HepG2 (cell line): Measurements from ENCODE around the gene RYK. TPM values are rescaled to one million over a fixed set of nuclear protein-coding genes. Genes with fewer than 3 reads are reported as not detected.

Experiments
- CREB1 ChIP-seq, 2 experiments: fragments of 450-650 bp in 1 of 2; IDR thresholded peaks; 2 replicates each; pipeline ENCODE4 v1.6.1; 2016 to 2017; ENCODE audit warnings: control low read depth in 1 of 2, mild to moderate bottlenecking in 1 of 2, missing compliant biosample characterization in 1 of 2, missing genetic modification characterization in 1 of 2
- ERF ChIP-seq: IDR thresholded peaks from 2 replicates; pipeline ENCODE4 v1.6.1; 2018; ENCODE audit warnings: missing biosample characterization, missing genetic modification reagents
- EZH2 ChIP-seq: conservative IDR thresholded peaks from 2 replicates; pipeline ENCODE4 v1.6.1; 2012; ENCODE audit warnings: mild to moderate bottlenecking, low read depth, low read length, moderate library complexity
- HCFC1 ChIP-seq: fragments of 150-350 bp; IDR thresholded peaks from 2 replicates; pipeline ENCODE4 v1.6.1; 2014; ENCODE audit warnings: low read depth, low read length
- IRF2 ChIP-seq: IDR thresholded peaks from 2 replicates; pipeline ENCODE4 v1.6.1; 2018; ENCODE audit warnings: missing genetic modification reagents, missing compliant biosample characterization
- MAFK ChIP-seq, 2 experiments: IDR thresholded peaks in 1 of 2; conservative IDR thresholded peaks in 1 of 2; 2 replicates each; pipeline ENCODE4 v1.6.1; 2011; ENCODE audit warnings: improper control_type of control experiment in 2 of 2, low read length in 2 of 2
- NFIC ChIP-seq: IDR thresholded peaks from 2 replicates; pipeline ENCODE4 v1.6.1; 2012; ENCODE audit warnings: mild to moderate bottlenecking, low read length, inconsistent platforms
- RAD21 ChIP-seq: fragments of 450-650 bp; formaldehyde crosslinking; IDR thresholded peaks from 2 replicates; pipeline ENCODE4 v1.5.0; 2020; ENCODE audit warnings: mild to moderate bottlenecking
- SALL1 ChIP-seq: sonication (generic); formaldehyde crosslinking; IDR thresholded peaks from 2 replicates; pipeline ENCODE4 v1.8.0; 2022; ENCODE audit warnings: mild to moderate bottlenecking, missing genetic modification reagents
- SMC3 ChIP-seq: IDR thresholded peaks from 2 replicates; pipeline ENCODE4 v1.6.1; 2011; ENCODE audit warnings: low read length, improper control_type of control experiment
- SNAPC5 ChIP-seq: sonication (generic); formaldehyde crosslinking; IDR thresholded peaks from 2 replicates; pipeline ENCODE4 v1.8.1; 2023; ENCODE audit warnings: mild to moderate bottlenecking, missing genetic modification reagents, borderline replicate concordance
- STAG1 ChIP-seq: sonication (generic); formaldehyde crosslinking; IDR thresholded peaks from 2 replicates; pipeline ENCODE4 v1.4.0; 2020; ENCODE audit warnings: missing genetic modification reagents
- TAF15 ChIP-seq: fragments of 200-400 bp; formaldehyde crosslinking; IDR thresholded peaks from one replicate; pipeline ENCODE4 v1.6.1; 2018; ENCODE audit warnings: mild to moderate bottlenecking, low read depth, low read length; ENCODE audit not compliant: poor library complexity, severe bottlenecking
- XRCC5 ChIP-seq: fragments of 200-400 bp; formaldehyde crosslinking; optimal IDR thresholded peaks from 2 replicates; pipeline ENCODE3; 2017; ENCODE audit warnings: mild to moderate bottlenecking, low read length
- ZNF451 ChIP-seq: sonication (generic); formaldehyde crosslinking; IDR thresholded peaks from 2 replicates; pipeline ENCODE4 v1.5.0; 2020; ENCODE audit warnings: mild to moderate bottlenecking, missing genetic modification reagents
- ZNF513 ChIP-seq: sonication (generic); formaldehyde crosslinking; conservative IDR thresholded peaks from 2 replicates; pipeline ENCODE4 v1.5.0; 2020; ENCODE audit warnings: missing genetic modification reagents
- ZNF549 ChIP-seq: sonication (generic); formaldehyde crosslinking; IDR thresholded peaks from 2 replicates; pipeline ENCODE4 v1.5.0; 2020; ENCODE audit warnings: missing genetic modification reagents
- ZNF672 ChIP-seq: sonication (generic); formaldehyde crosslinking; IDR thresholded peaks from 2 replicates; pipeline ENCODE4 v1.8.1; 2022; ENCODE audit warnings: missing genetic modification reagents
- ZNF737 ChIP-seq: sonication (generic); formaldehyde crosslinking; IDR thresholded peaks from 2 replicates; pipeline ENCODE4 v1.5.0; 2020; ENCODE audit warnings: missing genetic modification reagents, mild to moderate bottlenecking, borderline replicate concordance
- ZNF775 ChIP-seq: sonication (generic); formaldehyde crosslinking; IDR thresholded peaks from 2 replicates; pipeline ENCODE4 v1.4.0; 2020; ENCODE audit warnings: missing genetic modification reagents, mild to moderate bottlenecking, moderate library complexity, borderline replicate concordance
- ZNF891 ChIP-seq: sonication (generic); formaldehyde crosslinking; IDR thresholded peaks from 2 replicates; pipeline ENCODE4 v1.5.0; 2020; ENCODE audit warnings: mild to moderate bottlenecking, missing genetic modification reagents
- ZZZ3 ChIP-seq: sonication (generic); formaldehyde crosslinking; IDR thresholded peaks from 2 replicates; pipeline ENCODE4 v1.4.0; 2020; ENCODE audit warnings: missing genetic modification reagents, mild to moderate bottlenecking, borderline replicate concordance
- polyA plus RNA-seq, 8 experiments: library from polyadenylated mRNA; depleted of rRNA in 3 of 8; stranded (reverse) in 7 of 8; unstranded in 1 of 8; fragments of >200 nt; fragmentation: Illumina TruSeq in 4 of 8; extraction: Trizol in 4 of 8; gene quantifications; 2 replicates each; pipeline versions ENCODE4 v1.2.1 to v1.2.3, GENCODE V29; 2011 to 2016; ENCODE audit warnings: low read depth in 4 of 8, missing spikeins in 1 of 8, mixed read lengths in 1 of 8; ENCODE audit not compliant: insufficient read depth in 1 of 8
- total RNA-seq, 5 experiments: library from RNA; depleted of rRNA; stranded (reverse); fragments of >200 nt; fragmentation: Illumina TruSeq; extraction: Trizol; gene quantifications; 2 replicates each; pipeline ENCODE4 v1.2.3, GENCODE V29; 2016; ENCODE audit warnings: low read depth in 1 of 5

Gene RYK
- total and polyA plus RNA-seq, 2 of the 13 experiments (the other 11 are each of a cell fraction or from before 2014, with no cell fraction given) = 35.0 to 66.2 TPM

- TF ChIP-seq ZNF513 (CRISPR knock-in tag) = no peak
- TF ChIP-seq MAFK (conservative IDR thresholded peaks at IDR 0.05 in 1 of 2, IDR thresholded peaks at IDR 0.05 in 1 of 2; ENCODE audit: low read length in 2 of 2) = no peak
- no peak for TF ChIP-seq ZNF672
- TF ChIP-seq ZZZ3 (CRISPR knock-in tag) = no peak
- TF ChIP-seq RAD21 = peak; percentile 70
- no peak for TF ChIP-seq ZNF891 (CRISPR knock-in tag)
- TF ChIP-seq NFIC = no peak
- TF ChIP-seq HCFC1 = no peak
- TF ChIP-seq SALL1 = peak; percentile 39; the same call in 1 of the 2 replicates
- TF ChIP-seq SMC3 = peak; percentile 83
- no peak for TF ChIP-seq EZH2
- no peak for TF ChIP-seq ZNF775
- TF ChIP-seq SNAPC5 (CRISPR knock-in tag) = no peak
- TF ChIP-seq XRCC5 = peak; percentile 58
- no peak for TF ChIP-seq ZNF549 (CRISPR knock-in tag)
- TF ChIP-seq CREB1 (IDR thresholded peaks at IDR 0.05) = no peak
- TF ChIP-seq CREB1 (CRISPR knock-in tag; IDR thresholded peaks at IDR 0.05) = no peak
- 0 out of 2 replicates have a peak, but pooled peaks have one; percentile 50 for TF ChIP-seq ERF (CRISPR knock-in tag)
- TF ChIP-seq TAF15 = no peak
- 0 out of 2 replicates have a peak, but pooled peaks have one; percentile 28 for TF ChIP-seq IRF2 (CRISPR knock-in tag)
- peak; percentile 84 for TF ChIP-seq STAG1 (CRISPR knock-in tag)
- TF ChIP-seq ZNF737 = no peak
- TF ChIP-seq ZNF451 = no peak
- TF ChIP-seq, all 625 proteins: peak for 10
Measured at GRCh38 chr3:134212967-134213665, 37.5 kb downstream of the RYK start (continued).
